Measurements from ENCODE around the gene VGLL4.

VGLL4 gene

GRCh38 chr3:11625376-11626083 is 18.2 kb downstream of the VGLL4 start:
- DNase-seq: no peak

GRCh38 chr3:11624704-11625375 is 18.9 kb downstream of the VGLL4 start:
- DNase-seq: no peak

- no peak for DNase-seq
Measured at GRCh38 chr3:11624161-11624560, 19.6 kb downstream of the VGLL4 start.

GRCh38 chr3:11622586-11623550 is 20.8 kb downstream of the VGLL4 start:
- peak; percentile 73 for DNase-seq

GRCh38 chr3:11621077-11621476 is 22.6 kb downstream of the VGLL4 start:
- no peak for DNase-seq

- DNase-seq: no peak
Measured at GRCh38 chr3:11619946-11620652, 23.6 kb downstream of the VGLL4 start.

GRCh38 chr3:11619461-11619860 is 24.3 kb downstream of the VGLL4 start:
- DNase-seq: peak; percentile 38

GRCh38 chr3:11618904-11619303 is 24.8 kb downstream of the VGLL4 start:
- DNase-seq: peak; percentile 71

GRCh38 chr3:11616551-11616950 is 27.2 kb downstream of the VGLL4 start:
- DNase-seq: no peak

GRCh38 chr3:11613851-11614487 is 29.7 kb downstream of the VGLL4 start:
- DNase-seq: peak; percentile 49

GRCh38 chr3:11613319-11613718 is 30.4 kb downstream of the VGLL4 start:
- DNase-seq: no peak

GRCh38 chr3:11612515-11613188 is 31.1 kb downstream of the VGLL4 start:
- DNase-seq: no peak

- peak; percentile 68 for DNase-seq
Measured at GRCh38 chr3:11611341-11611799, 32.3 kb downstream of the VGLL4 start.

- peak; percentile 70 for DNase-seq
Measured at GRCh38 chr3:11610700-11611275, 32.9 kb downstream of the VGLL4 start.

- DNase-seq: peak; percentile 90
Measured at GRCh38 chr3:11610044-11610671, 33.6 kb downstream of the VGLL4 start.

GRCh38 chr3:11609481-11609880 is 34.2 kb downstream of the VGLL4 start:
- peak; percentile 48 for DNase-seq

- DNase-seq: no peak
Measured at GRCh38 chr3:11607816-11608215, 35.9 kb downstream of the VGLL4 start.

GRCh38 chr3:11606865-11607440 is 36.8 kb downstream of the VGLL4 start:
- DNase-seq: no peak

- DNase-seq: no peak
Measured at GRCh38 chr3:11606090-11606784, 37.5 kb downstream of the VGLL4 start.

GRCh38 chr3:11605398-11605797 is 38.3 kb downstream of the VGLL4 start:
- DNase-seq: no peak

Data from eye (tissue), 1 donor.